Uterus (tissue), 2 donors: ENCODE measurements around the gene SF1.

ENCODE experiments used
- CTCF ChIP-seq, 4 experiments: fragments of 200-600 bp in 2 of 4; fragments of 450-650 bp in 2 of 4; sonication (generic) in 2 of 4; IDR thresholded peaks; one replicate each; pipeline ENCODE4 v1.5.1; 2016 to 2019; ENCODE audit warnings: antibody characterized with exemption in 4 of 4, mild to moderate bottlenecking in 2 of 4, moderate library complexity in 1 of 4
- POLR2A ChIP-seq, 2 donors: fragments of 450-650 bp; IDR thresholded peaks; one replicate each; pipeline ENCODE4 v1.6.1; 2016; ENCODE audit warnings: antibody characterized with exemption in 2 of 2, mild to moderate bottlenecking in 1 of 2, moderate library complexity in 1 of 2

DNA sequence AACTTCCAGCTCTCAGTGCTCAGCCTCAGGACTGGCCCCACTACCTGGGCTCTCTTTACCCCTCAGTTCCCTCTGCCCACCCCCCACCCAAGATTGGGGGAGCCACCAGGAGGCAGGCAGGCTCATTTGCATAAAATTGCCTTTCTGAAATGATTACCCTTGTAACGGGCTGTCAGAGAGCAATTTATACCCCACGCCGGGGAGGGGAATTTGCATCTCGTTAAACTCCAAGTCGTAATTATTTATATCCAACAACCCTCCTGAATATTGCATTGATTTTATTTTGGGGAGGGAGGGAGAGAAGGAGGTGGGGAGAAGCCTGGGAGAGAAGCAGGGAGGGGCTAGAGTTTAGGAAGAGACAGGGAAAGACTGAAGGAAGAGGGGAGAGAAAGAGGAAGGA, 63.7 kb downstream of the SF1 start:
- no peak for TF ChIP-seq CTCF (IDR thresholded peaks at IDR 0.05)
- TF ChIP-seq POLR2A (IDR thresholded peaks at IDR 0.05): no peak
